RWPE2 (cell line): ENCODE measurements around the gene SLC30A7.
"Not testable (repeated sequence)": the region's sequence is repeated elsewhere in the genome, so short reads cannot be mapped to it uniquely, and the experiment has no call there.

ENCODE experiments used
- ATAC-seq: fragments of 200-7000 bp; cut with Tn5 transposase; 3 replicates; pipeline ENCODE4 v1.9.1; 2021; ENCODE audit warnings: low read depth
- DNase-seq: peaks from one replicate; pipeline ENCODE4 v3.0.0-alpha.2; 2020; ENCODE audit warnings: low spot score
- H3K27ac ChIP-seq: fragments of 450-650 bp; 2 replicates; pipeline ENCODE4 v1.5.1; 2017; ENCODE audit warnings: mild to moderate bottlenecking; ENCODE audit not compliant: poor library complexity, severe bottlenecking
- H3K27me3 ChIP-seq: fragments of 250-450 bp; sonication (Bioruptor Pico); 2 replicates; pipeline ENCODE4 v1.5.1; 2021; ENCODE audit warnings: mild to moderate bottlenecking, moderate library complexity; ENCODE audit not compliant: insufficient read depth, poor library complexity, severe bottlenecking
- H3K36me3 ChIP-seq: fragments of 250-450 bp; sonication (Bioruptor Pico); 2 replicates; pipeline ENCODE4 v1.5.1; 2020; ENCODE audit warnings: low read depth, mild to moderate bottlenecking, moderate library complexity
- H3K4me1 ChIP-seq: fragments of 250-450 bp; sonication (Bioruptor Pico); 2 replicates; pipeline ENCODE4 v1.5.1; 2021; ENCODE audit warnings: mild to moderate bottlenecking, moderate library complexity; ENCODE audit not compliant: insufficient read depth, poor library complexity, severe bottlenecking
- H3K4me3 ChIP-seq: fragments of 250-450 bp; sonication (Bioruptor Pico); 2 replicates; pipeline ENCODE4 v1.5.1; 2021; ENCODE audit warnings: mild to moderate bottlenecking, moderate library complexity; ENCODE audit not compliant: severe bottlenecking
- H3K9me3 ChIP-seq: fragments of 250-450 bp; sonication (Bioruptor Pico); 2 replicates; pipeline ENCODE4 v1.5.1; 2021; ENCODE audit warnings: mild to moderate bottlenecking, moderate library complexity; ENCODE audit not compliant: severe bottlenecking
- CTCF ChIP-seq: fragments of 450-650 bp; IDR thresholded peaks from one replicate; pipeline ENCODE4 v1.5.1; 2017; ENCODE audit warnings: mild to moderate bottlenecking, moderate library complexity; ENCODE audit not compliant: poor library complexity, severe bottlenecking

Gene SLC30A7

GRCh38 chr1:100950337-100950736 lies 54.4 kb downstream of the SLC30A7 start:
- H3K27me3 ChIP-seq: no peaks in the 10 kb centered on the region
- TF ChIP-seq CTCF: no peak
- peaks cover 27% of the 10 kb centered on the region for H3K4me1 ChIP-seq
- DNase-seq (no peak), ATAC-seq (no peak)
- H3K36me3 ChIP-seq: no peaks in the 10 kb centered on the region; the same call in 1 of the 2 replicates
- no peaks in the 10 kb centered on the region for H3K9me3 ChIP-seq
- H3K27ac ChIP-seq: no peak overlapping the region
- H3K4me3 ChIP-seq: no peak overlapping the region

- Histone ChIP-seq H3K4me3 (no peak overlapping the region), H3K36me3 (no peaks in the 10 kb centered on the region; the same call in 1 of the 2 replicates), H3K27ac (no peak overlapping the region), H3K9me3 (no peaks in the 10 kb centered on the region), H3K27me3 (no peaks in the 10 kb centered on the region), H3K4me1 (peaks cover 31% of the 10 kb centered on the region)
- no peak for ATAC-seq
- no peak for DNase-seq
- no peak for TF ChIP-seq CTCF
Measured at GRCh38 chr1:100950781-100951180, 54.9 kb downstream of the SLC30A7 start.

GRCh38 chr1:100952104-100952745 lies 56.3 kb downstream of the SLC30A7 start:
- TF ChIP-seq CTCF: no peak
- ATAC-seq (no peak), DNase-seq (no peak)
- Histone ChIP-seq H3K4me1 (peaks cover 31% of the 10 kb centered on the region), H3K4me3 (no peak overlapping the region), H3K9me3 (no peaks in the 10 kb centered on the region), H3K36me3 (no peaks in the 10 kb centered on the region; the same call in 1 of the 2 replicates), H3K27ac (no peak overlapping the region), H3K27me3 (no peaks in the 10 kb centered on the region)

GRCh38 chr1:100952970-100953369 lies 57.1 kb downstream of the SLC30A7 start:
- DNase-seq, H3K9me3 ChIP-seq, H3K36me3 ChIP-seq, H3K27me3 ChIP-seq, ATAC-seq, H3K4me3 ChIP-seq, H3K27ac ChIP-seq: not testable (repeated sequence)
- peaks cover 31% of the 10 kb centered on the region for H3K4me1 ChIP-seq

GRCh38 chr1:100953960-100954730 lies 58.3 kb downstream of the SLC30A7 start:
- no peak overlapping the region for H3K4me3 ChIP-seq
- H3K36me3 ChIP-seq: no peaks in the 10 kb centered on the region; the same call in 1 of the 2 replicates
- H3K27ac ChIP-seq: no peak overlapping the region
- H3K27me3 ChIP-seq: no peaks in the 10 kb centered on the region
- no peak for TF ChIP-seq CTCF
- DNase-seq (no peak), ATAC-seq (no peak)
- H3K4me1 ChIP-seq: peaks cover 20% of the 10 kb centered on the region
- H3K9me3 ChIP-seq: no peaks in the 10 kb centered on the region
